Fibroblast of lung (primary cell): Measurements from ENCODE around the gene PKD1L1.

Source experiments
- EZH2 ChIP-seq: IDR thresholded peaks from 2 replicates; pipeline ENCODE4 v1.5.1; 2012; ENCODE audit warnings: low read length, control low read depth, mild to moderate bottlenecking; ENCODE audit errors: missing control alignments
- TF ChIP-seq, protein P1 (sequence below), 2 donors: IDR thresholded peaks in 1 of 2; conservative IDR thresholded peaks in 1 of 2; 1 replicate in 1 of 2; 2 replicates in 1 of 2; pipeline ENCODE4 v1.5.1; 2011 to 2012; ENCODE audit warnings: low read length in 2 of 2, control low read depth in 1 of 2, inconsistent platforms in 1 of 2, low read depth in 1 of 2, mild to moderate bottlenecking in 1 of 2

DNA sequence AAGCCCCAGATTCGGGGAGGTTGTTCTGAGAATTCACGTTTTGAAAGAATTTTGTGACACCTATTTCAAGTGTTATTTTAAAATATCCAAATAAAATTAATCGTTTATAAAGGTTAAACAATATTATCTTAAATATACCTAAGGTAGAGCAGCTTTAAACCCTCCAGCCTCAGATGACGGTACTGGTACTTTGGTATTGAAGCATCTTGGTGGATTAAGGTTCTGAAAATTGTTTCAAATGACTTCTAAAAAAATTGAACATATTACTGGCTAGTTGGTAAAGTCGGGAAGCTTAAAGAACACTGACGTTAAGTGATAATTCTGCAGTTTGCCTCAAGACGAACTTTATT is 31.5 kb upstream of the PKD1L1 start:
- no peak for TF ChIP-seq EZH2
- TF ChIP-seq, protein P1, sequence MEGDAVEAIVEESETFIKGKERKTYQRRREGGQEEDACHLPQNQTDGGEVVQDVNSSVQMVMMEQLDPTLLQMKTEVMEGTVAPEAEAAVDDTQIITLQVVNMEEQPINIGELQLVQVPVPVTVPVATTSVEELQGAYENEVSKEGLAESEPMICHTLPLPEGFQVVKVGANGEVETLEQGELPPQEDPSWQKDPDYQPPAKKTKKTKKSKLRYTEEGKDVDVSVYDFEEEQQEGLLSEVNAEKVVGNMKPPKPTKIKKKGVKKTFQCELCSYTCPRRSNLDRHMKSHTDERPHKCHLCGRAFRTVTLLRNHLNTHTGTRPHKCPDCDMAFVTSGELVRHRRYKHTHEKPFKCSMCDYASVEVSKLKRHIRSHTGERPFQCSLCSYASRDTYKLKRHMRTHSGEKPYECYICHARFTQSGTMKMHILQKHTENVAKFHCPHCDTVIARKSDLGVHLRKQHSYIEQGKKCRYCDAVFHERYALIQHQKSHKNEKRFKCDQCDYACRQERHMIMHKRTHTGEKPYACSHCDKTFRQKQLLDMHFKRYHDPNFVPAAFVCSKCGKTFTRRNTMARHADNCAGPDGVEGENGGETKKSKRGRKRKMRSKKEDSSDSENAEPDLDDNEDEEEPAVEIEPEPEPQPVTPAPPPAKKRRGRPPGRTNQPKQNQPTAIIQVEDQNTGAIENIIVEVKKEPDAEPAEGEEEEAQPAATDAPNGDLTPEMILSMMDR (conservative IDR thresholded peaks at IDR 0.05 in 1 of 2, IDR thresholded peaks at IDR 0.05 in 1 of 2; ENCODE audit: low read depth in 1 of 2, low read length in 2 of 2): no peak
